Thoracic aorta (tissue), 2 donors: ENCODE measurements around the gene CTLA4. TPM values are rescaled to one million over a fixed set of nuclear protein-coding genes. Genes with fewer than 3 reads are reported as not detected.

Experiments
- ATAC-seq: fragments of 150-250 bp; one replicate; pipeline ENCODE4 v1.8.0; 2017; ENCODE audit warnings: low read depth; ENCODE audit not compliant: insufficient number of reproducible peaks, low FRiP score
- DNase-seq: peaks from one replicate; pipeline ENCODE4 v3.0.0-alpha.2; 2020; ENCODE audit warnings: low spot score
- H3K27ac ChIP-seq, 2 donors: fragments of 200-600 bp; sonication (generic); 1 replicate in 1 of 2; 2 replicates in 1 of 2; pipeline ENCODE4 v1.5.1; 2016; ENCODE audit warnings: mild to moderate bottlenecking in 2 of 2, moderate library complexity in 2 of 2
- H3K27me3 ChIP-seq: fragments of 200-600 bp; sonication (generic); replicated peaks from 2 replicates; pipeline ENCODE4 v1.6.0; 2016; ENCODE audit warnings: mild to moderate bottlenecking; ENCODE audit not compliant: insufficient read depth
- H3K36me3 ChIP-seq: fragments of 200-600 bp; sonication (generic); one replicate; pipeline ENCODE4 v1.5.1; 2016
- H3K4me1 ChIP-seq, 2 donors: fragments of 200-600 bp; sonication (generic); 1 replicate in 1 of 2; 2 replicates in 1 of 2; pipeline versions ENCODE4 v1.5.1 to v1.6.0; 2016; ENCODE audit warnings: low read depth in 2 of 2, mild to moderate bottlenecking in 1 of 2; ENCODE audit not compliant: control insufficient read depth in 1 of 2
- H3K4me3 ChIP-seq: fragments of 200-600 bp; sonication (generic); 2 replicates; pipeline ENCODE4 v1.5.1; 2016; ENCODE audit warnings: mild to moderate bottlenecking
- H3K9me3 ChIP-seq: fragments of 200-600 bp; sonication (generic); 2 replicates; pipeline ENCODE4 v1.5.1; 2016
- CTCF ChIP-seq: fragments of 200-600 bp; sonication (generic); IDR thresholded peaks from one replicate; pipeline ENCODE4 v1.5.1; 2019; ENCODE audit warnings: antibody characterized with exemption
- total RNA-seq, 2 donors: library from RNA; depleted of rRNA; stranded (reverse); fragments of >200 nt; gene quantifications; one replicate each; pipeline versions ENCODE4 v1.1.0 to v1.2.3, GENCODE V29; 2016

CTLA4 gene
- total RNA-seq, 2 donors from 2014 or later, result 1.4 TPM; not detected in 1

GRCh38 chr2:203909974-203910373, 42.4 kb downstream of the CTLA4 start:
- Histone ChIP-seq H3K36me3 (no peaks in the 10 kb centered on the region), H3K9me3 (no peaks in the 10 kb centered on the region), H3K27ac (no peak overlapping the region), H3K27me3 (no peaks in the 10 kb centered on the region), H3K4me1 (peaks cover 7 to 21% of the 10 kb centered on the region in 2 donors), H3K4me3 (peak overlapping the region; percentile 61)
- no peak for DNase-seq
- no peak for ATAC-seq
- TF ChIP-seq CTCF, result no peak

- H3K27ac ChIP-seq, result no peak overlapping the region
- no peak for ATAC-seq
- no peak overlapping the region for H3K4me3 ChIP-seq
- H3K4me1 ChIP-seq, result peaks cover 3 to 30% of the 10 kb centered on the region in 2 donors
- no peaks in the 10 kb centered on the region for H3K27me3 ChIP-seq
- no peak for TF ChIP-seq CTCF
- H3K36me3 ChIP-seq, result no peaks in the 10 kb centered on the region
- H3K9me3 ChIP-seq, result no peaks in the 10 kb centered on the region
- DNase-seq, result no peak
Measured at GRCh38 chr2:203913947-203914346, 46.4 kb downstream of the CTLA4 start.

GRCh38 chr2:203914546-203915182, 47.1 kb downstream of the CTLA4 start:
- no peak overlapping the region for H3K27ac ChIP-seq

GRCh38 chr2:203915256-203915655, 47.7 kb downstream of the CTLA4 start:
- Histone ChIP-seq H3K27me3 (no peaks in the 10 kb centered on the region), H3K4me3 (no peak overlapping the region), H3K9me3 (no peaks in the 10 kb centered on the region), H3K4me1 (peaks cover 0 to 24% of the 10 kb centered on the region in 2 donors), H3K36me3 (no peaks in the 10 kb centered on the region), H3K27ac (peak overlapping the region in 1 of 2 donors; percentile 14)
- ATAC-seq (no peak), DNase-seq (no peak)
- no peak for TF ChIP-seq CTCF

More at GRCh38 chr2:203914546-203915182, 47.1 kb downstream of the CTLA4 start:
- H3K36me3 ChIP-seq, result no peaks in the 10 kb centered on the region
- no peaks in the 10 kb centered on the region for H3K9me3 ChIP-seq
- no peak for ATAC-seq
- H3K27me3 ChIP-seq, result no peaks in the 10 kb centered on the region
- no peak overlapping the region for H3K4me3 ChIP-seq
- TF ChIP-seq CTCF, result no peak
- no peak for DNase-seq
- H3K4me1 ChIP-seq, result peaks cover 0 to 28% of the 10 kb centered on the region in 2 donors

GRCh38 chr2:203916756-203917155, 49.2 kb downstream of the CTLA4 start:
- DNase-seq (no peak), ATAC-seq (no peak)
- no peak for TF ChIP-seq CTCF
- Histone ChIP-seq H3K4me3 (no peak overlapping the region), H3K27me3 (no peaks in the 10 kb centered on the region), H3K27ac (no peak overlapping the region), H3K4me1 (peaks cover 0 to 24% of the 10 kb centered on the region in 2 donors), H3K9me3 (no peaks in the 10 kb centered on the region), H3K36me3 (no peaks in the 10 kb centered on the region)
